Endodermal cell (in vitro differentiated cells): ENCODE results near the gene CES1. TPM values are rescaled to one million over a fixed set of nuclear protein-coding genes. Genes with fewer than 3 reads are reported as not detected.
"Not testable (repeated sequence)": the region's sequence is repeated elsewhere in the genome, so short reads cannot be mapped to it uniquely, and the experiment has no call there.

Experiments
- DNase-seq: peaks from one replicate; pipeline ENCODE4 v3.0.0-alpha.2; 2017
- H3K27ac ChIP-seq: 2 replicates; pipeline ENCODE4 v1.5.1; 2013; ENCODE audit warnings: mild to moderate bottlenecking, low read depth, low read length, moderate library complexity
- H3K27me3 ChIP-seq: 2 replicates; pipeline ENCODE4 v1.6.1; 2013; ENCODE audit warnings: mild to moderate bottlenecking, low read length, moderate library complexity; ENCODE audit not compliant: insufficient read depth, control insufficient read depth, poor library complexity, severe bottlenecking
- H3K36me3 ChIP-seq: 2 replicates; pipeline ENCODE4 v1.7.0; 2013; ENCODE audit warnings: mild to moderate bottlenecking, low read length, moderate library complexity; ENCODE audit not compliant: control insufficient read depth, insufficient read depth
- H3K4me1 ChIP-seq: one replicate; pipeline ENCODE4 v1.7.0; 2013; ENCODE audit warnings: low read length; ENCODE audit not compliant: control insufficient read depth, insufficient read depth
- H3K4me3 ChIP-seq: 2 replicates; pipeline ENCODE4 v1.5.1; 2013; ENCODE audit warnings: mild to moderate bottlenecking, low read length, moderate library complexity
- H3K9ac ChIP-seq: 2 replicates; pipeline ENCODE4 v1.6.1; 2013; ENCODE audit warnings: mild to moderate bottlenecking, low read length, moderate library complexity; ENCODE audit not compliant: poor library complexity, severe bottlenecking; ENCODE audit errors: extremely low read depth
- H3K9me3 ChIP-seq: 2 replicates; pipeline ENCODE4 v1.6.1; 2013; ENCODE audit warnings: mild to moderate bottlenecking, low read length, moderate library complexity; ENCODE audit not compliant: control insufficient read depth
- H3K27ac Mint-ChIP-seq: 2 replicates; pipeline ENCODE4 v1.8.0; 2020; ENCODE audit warnings: mixed read lengths
- H3K27me3 Mint-ChIP-seq: 2 replicates; pipeline ENCODE4 v1.8.0; 2021; ENCODE audit warnings: mild to moderate bottlenecking, mixed read lengths; ENCODE audit not compliant: insufficient read depth
- H3K36me3 Mint-ChIP-seq: 2 replicates; pipeline ENCODE4 v1.8.0; 2020; ENCODE audit warnings: low read depth, mixed read lengths
- H3K4me1 Mint-ChIP-seq: 2 replicates; pipeline ENCODE4 v1.8.0; 2020; ENCODE audit warnings: mixed read lengths
- H3K4me3 Mint-ChIP-seq: 2 replicates; pipeline ENCODE4 v1.8.0; 2020; ENCODE audit warnings: mild to moderate bottlenecking, moderate library complexity, mixed read lengths
- H3K9me3 Mint-ChIP-seq: 2 replicates; pipeline ENCODE4 v1.8.0; 2020; ENCODE audit warnings: mild to moderate bottlenecking, mixed read lengths
- WGBS, 2 experiments: methylation state at CpG; one replicate each; pipeline versions ENCODE4 v1.1.5 to v1.1.7; 2013; ENCODE audit warnings: missing lambda C conversion rate in 2 of 2, mixed read lengths in 1 of 2; ENCODE audit not compliant: insufficient coverage in 1 of 2, insufficient read length in 1 of 2; 5-methylcytosine and 5-hydroxymethylcytosine counted together
- total RNA-seq, 2 donors: library from RNA; stranded (reverse); fragmentation: NEBNext Ultra II Directional in 1 of 2; extraction: Animal tissue kit (Norgen Biotek cat#: 25700) in 1 of 2; gene quantifications; 2 replicates in 1 of 2; 3 replicates in 1 of 2; pipeline ENCODE4 v1.2.1, GENCODE V29; 2021
- TF ChIP-seq, protein P1 (sequence below): fragments of 200-600 bp; sonication (generic); conservative IDR thresholded peaks from 2 replicates; pipeline ENCODE4 v1.5.0; 2021; ENCODE audit warnings: antibody characterized with exemption, mild to moderate bottlenecking

CES1 gene
- total RNA-seq, 2 donors from 2014 or later: 1.3 TPM; not detected in 1

DNA sequence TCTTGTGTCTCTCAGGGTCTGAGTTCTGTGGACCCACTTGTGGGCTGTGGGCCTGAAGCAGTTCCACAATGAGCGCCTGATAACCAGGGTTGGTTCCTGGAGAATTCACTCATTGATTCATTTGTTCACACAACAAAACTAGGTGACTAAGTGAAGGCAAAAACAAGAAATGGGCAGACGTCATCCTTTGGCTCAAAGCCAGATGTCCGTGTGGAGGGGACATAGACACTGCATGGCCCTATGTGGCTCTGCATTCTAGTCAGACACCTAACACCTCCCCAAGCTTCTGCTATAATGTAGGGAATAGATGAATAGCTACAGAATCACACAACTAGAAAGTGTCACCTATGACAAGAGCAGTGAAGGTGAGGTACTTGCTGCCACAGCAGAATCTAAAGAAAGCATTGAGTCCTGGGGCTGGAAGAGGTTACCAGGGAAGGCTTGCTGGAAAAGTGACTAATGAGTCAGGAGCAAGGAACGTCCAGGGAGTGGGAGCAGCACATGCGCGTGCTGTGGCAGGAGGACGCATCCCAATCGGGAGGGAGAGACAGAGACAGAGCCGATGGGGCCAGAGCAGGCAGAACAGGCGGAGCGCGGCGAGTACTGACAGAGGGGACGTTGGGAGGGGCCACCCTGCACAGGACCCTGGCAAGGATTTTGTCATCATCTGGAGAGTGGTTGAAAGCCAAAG, 58.9 kb downstream of the CES1 start:
- no peak overlapping the region for H3K9ac ChIP-seq
- H3K4me3 ChIP-seq: no peak overlapping the region
- no peak overlapping the region for H3K27ac Mint-ChIP-seq
- H3K36me3 ChIP-seq: no peaks in the 10 kb centered on the region
- TF ChIP-seq, protein P1, sequence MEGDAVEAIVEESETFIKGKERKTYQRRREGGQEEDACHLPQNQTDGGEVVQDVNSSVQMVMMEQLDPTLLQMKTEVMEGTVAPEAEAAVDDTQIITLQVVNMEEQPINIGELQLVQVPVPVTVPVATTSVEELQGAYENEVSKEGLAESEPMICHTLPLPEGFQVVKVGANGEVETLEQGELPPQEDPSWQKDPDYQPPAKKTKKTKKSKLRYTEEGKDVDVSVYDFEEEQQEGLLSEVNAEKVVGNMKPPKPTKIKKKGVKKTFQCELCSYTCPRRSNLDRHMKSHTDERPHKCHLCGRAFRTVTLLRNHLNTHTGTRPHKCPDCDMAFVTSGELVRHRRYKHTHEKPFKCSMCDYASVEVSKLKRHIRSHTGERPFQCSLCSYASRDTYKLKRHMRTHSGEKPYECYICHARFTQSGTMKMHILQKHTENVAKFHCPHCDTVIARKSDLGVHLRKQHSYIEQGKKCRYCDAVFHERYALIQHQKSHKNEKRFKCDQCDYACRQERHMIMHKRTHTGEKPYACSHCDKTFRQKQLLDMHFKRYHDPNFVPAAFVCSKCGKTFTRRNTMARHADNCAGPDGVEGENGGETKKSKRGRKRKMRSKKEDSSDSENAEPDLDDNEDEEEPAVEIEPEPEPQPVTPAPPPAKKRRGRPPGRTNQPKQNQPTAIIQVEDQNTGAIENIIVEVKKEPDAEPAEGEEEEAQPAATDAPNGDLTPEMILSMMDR: no peak
- no peaks in the 10 kb centered on the region for H3K9me3 Mint-ChIP-seq
- DNase-seq: no peak
- peaks cover 6% of the 10 kb centered on the region for H3K27me3 ChIP-seq
- H3K4me3 Mint-ChIP-seq: no peak overlapping the region
- no peaks in the 10 kb centered on the region for H3K9me3 ChIP-seq
- WGBS, 2 experiments: 86% methylated on average over 14 of the region's 14 CpGs; no CpG with 5 or more reads in 1 of the 2 experiments
- H3K27me3 Mint-ChIP-seq: peaks cover 58% of the 10 kb centered on the region
- no peak overlapping the region for H3K27ac ChIP-seq
- H3K4me1 ChIP-seq: no peaks in the 10 kb centered on the region
- H3K4me1 Mint-ChIP-seq: no peaks in the 10 kb centered on the region
- H3K36me3 Mint-ChIP-seq: no peaks in the 10 kb centered on the region

DNA sequence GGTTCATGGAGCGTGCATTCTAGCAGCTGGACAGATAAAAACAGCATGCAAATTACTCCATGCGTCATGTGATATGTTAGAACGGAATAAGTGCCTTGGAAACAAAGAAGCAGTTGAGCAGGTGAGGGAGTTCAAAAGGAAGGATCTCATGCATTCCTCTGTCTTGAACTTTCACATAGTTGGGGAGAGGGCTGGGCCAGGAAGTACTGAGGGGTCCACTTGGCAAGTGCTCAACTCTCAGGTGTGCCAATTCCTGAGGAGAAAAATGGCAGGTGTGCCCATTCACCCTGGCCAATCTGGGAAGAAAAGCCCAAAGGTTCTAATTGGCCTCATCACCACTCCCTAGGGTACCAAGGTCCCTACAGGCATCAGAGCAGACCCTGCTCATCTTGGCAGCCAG, 67.7 kb downstream of the CES1 start:
- Histone ChIP-seq H3K4me1 (no peaks in the 10 kb centered on the region), H3K36me3 (no peaks in the 10 kb centered on the region), H3K9me3 (no peaks in the 10 kb centered on the region), H3K4me3 (no peak overlapping the region), H3K27me3 (no peaks in the 10 kb centered on the region), H3K9ac (no peak overlapping the region), H3K27ac (no peak overlapping the region)
- H3K9me3 Mint-ChIP-seq: no peaks in the 10 kb centered on the region
- no peak overlapping the region for H3K27ac Mint-ChIP-seq
- TF ChIP-seq, protein P1: no peak
- H3K36me3 Mint-ChIP-seq: no peaks in the 10 kb centered on the region
- 0 to 58% methylated on average over 1 to 3 of the region's 3 CpGs for WGBS, 2 experiments
- peaks cover 42% of the 10 kb centered on the region for H3K27me3 Mint-ChIP-seq
- peaks cover 10% of the 10 kb centered on the region for H3K4me1 Mint-ChIP-seq
- no peak for DNase-seq
- no peak overlapping the region for H3K4me3 Mint-ChIP-seq

DNA sequence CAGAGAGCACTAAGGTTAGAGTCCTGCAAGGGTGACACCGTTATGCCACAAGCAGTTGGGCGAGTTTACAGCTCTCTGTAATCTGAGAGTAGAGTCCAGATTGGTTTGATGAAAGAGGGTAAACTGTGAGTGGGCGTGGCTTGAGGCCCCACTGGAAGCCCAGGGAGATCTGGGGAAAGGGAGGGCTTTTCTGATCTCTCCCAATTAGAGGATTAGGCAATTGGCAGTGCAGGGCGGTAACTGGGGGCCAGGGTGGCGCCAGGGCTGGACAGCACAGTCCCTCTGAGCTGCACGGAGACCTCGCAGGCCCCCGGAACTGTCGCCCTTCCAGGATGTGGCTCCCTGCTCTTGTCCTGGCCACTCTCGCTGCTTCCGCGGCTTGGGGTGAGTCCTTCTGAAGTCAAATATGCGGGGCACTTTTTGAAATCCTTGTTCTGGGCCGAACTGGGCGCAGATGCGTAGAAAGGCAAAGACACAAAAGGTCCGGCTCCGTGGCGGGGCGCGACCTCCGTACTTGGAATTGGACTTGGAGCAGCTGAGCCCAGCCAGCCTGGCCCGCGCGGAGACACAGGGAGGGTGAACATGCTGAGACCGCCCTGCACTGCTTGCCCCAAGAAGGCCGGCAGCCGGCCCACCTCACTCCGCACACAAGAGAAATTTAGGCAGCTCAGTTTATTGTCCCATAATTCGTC, 72.4 kb downstream of the CES1 start:
- Mint-ChIP-seq H3K27ac (no peak overlapping the region), H3K27me3 (peaks cover 56% of the 10 kb centered on the region), H3K4me3 (peak overlapping the region; percentile 56), H3K36me3 (no peaks in the 10 kb centered on the region), H3K4me1 (peaks cover 7% of the 10 kb centered on the region), H3K9me3 (no peaks in the 10 kb centered on the region)
- Histone ChIP-seq H3K9ac (no peak overlapping the region), H3K27me3 (no peaks in the 10 kb centered on the region), H3K36me3 (no peaks in the 10 kb centered on the region), H3K27ac (no peak overlapping the region), H3K9me3 (no peaks in the 10 kb centered on the region), H3K4me1 (no peaks in the 10 kb centered on the region), H3K4me3 (no peak overlapping the region)
- TF ChIP-seq, protein P1: no peak
- 88 to 92% methylated on average over 22 to 30 of the region's 30 CpGs for WGBS, 2 experiments
- DNase-seq: peak; percentile 84

GRCh38 chr16:55759965-55760309, 73.0 kb downstream of the CES1 start:
- not testable (repeated sequence) for H3K9ac ChIP-seq, H3K9me3 ChIP-seq, DNase-seq, H3K4me3 ChIP-seq, H3K9me3 Mint-ChIP-seq, H3K4me1 Mint-ChIP-seq, H3K4me1 ChIP-seq, H3K36me3 Mint-ChIP-seq, H3K36me3 ChIP-seq, H3K27me3 ChIP-seq, H3K27ac Mint-ChIP-seq, H3K27ac ChIP-seq
- Mint-ChIP-seq H3K27me3 (peaks cover 56% of the 10 kb centered on the region), H3K4me3 (peak overlapping the region; percentile 56)
- WGBS, 2 experiments: 86 to 88% methylated on average over 3 of the region's 3 CpGs
